ENCODE measurements around the gene PHACTR1. TPM values are rescaled to one million over a fixed set of nuclear protein-coding genes. Genes with fewer than 3 reads are reported as not detected.

The PHACTR1 gene
- polyA plus RNA-seq, 2 of the 4 experiments (the other 2 are of a cell fraction) = not detected

DNA sequence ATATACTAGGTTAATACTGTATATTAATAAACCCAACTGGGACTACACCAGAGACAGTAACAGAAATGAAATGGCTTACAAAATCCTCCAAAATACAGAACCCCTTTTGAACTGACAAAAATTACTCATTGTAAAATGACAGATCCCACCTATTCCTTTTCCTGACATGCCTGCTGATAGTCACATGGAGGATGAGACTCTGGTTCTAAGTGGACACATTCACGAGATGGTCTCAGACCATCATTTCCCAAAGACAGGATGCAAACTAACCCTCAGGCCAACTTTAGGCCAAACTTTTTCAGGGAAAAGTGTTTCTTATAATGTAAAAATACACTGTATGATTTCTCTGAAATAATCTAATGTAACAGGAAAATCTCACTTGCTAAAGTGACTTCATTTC is 589.2 kb downstream of the PHACTR1 start (continued):
- TF ChIP-seq KDM1A (IDR thresholded peaks at IDR 0.05; ENCODE audit: low read depth) (no peak), MAFK (IDR thresholded peaks at IDR 0.05; ENCODE audit: partially characterized antibody) (no peak), RCOR1 (IDR thresholded peaks at IDR 0.05; ENCODE audit: low read depth, low read length) (no peak), ESRRA (IDR thresholded peaks at IDR 0.05; ENCODE audit: borderline replicate concordance, low read length) (no peak), SMC3 (IDR thresholded peaks at IDR 0.05) (no peak)
- TF ChIP-seq, protein P1, sequence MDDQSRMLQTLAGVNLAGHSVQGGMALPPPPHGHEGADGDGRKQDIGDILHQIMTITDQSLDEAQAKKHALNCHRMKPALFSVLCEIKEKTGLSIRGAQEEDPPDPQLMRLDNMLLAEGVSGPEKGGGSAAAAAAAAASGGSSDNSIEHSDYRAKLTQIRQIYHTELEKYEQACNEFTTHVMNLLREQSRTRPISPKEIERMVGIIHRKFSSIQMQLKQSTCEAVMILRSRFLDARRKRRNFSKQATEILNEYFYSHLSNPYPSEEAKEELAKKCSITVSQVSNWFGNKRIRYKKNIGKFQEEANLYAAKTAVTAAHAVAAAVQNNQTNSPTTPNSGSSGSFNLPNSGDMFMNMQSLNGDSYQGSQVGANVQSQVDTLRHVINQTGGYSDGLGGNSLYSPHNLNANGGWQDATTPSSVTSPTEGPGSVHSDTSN (IDR thresholded peaks at IDR 0.05) = no peak

DNA sequence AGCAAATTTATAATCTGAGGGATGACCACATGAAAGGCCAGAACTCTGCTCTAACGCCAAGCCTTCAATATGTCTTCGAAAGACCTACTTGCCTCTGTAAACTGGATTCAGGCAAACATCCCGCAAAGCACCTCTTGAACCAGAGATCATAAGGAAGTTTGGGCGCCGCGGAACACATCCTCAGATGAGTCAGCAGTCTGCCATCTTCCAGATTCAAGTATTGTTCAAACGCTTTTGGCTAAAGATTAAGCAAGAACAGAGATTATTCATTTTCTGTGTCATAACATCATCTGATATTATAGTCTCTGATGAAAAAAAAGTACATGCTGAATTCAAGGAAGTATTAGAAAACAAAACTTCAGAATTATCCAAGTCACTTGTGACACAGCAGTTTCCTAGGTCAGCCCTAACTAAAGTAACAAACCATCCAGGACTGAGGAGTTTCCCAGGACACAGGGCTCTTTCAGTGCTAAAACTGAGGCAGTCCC is 591.0 kb downstream of the PHACTR1 start:
- no peak overlapping the region for H3K4me3 ChIP-seq
- peak overlapping the region; percentile 51 for H3K4me2 ChIP-seq
- no peaks in the 10 kb centered on the region for H3K9me3 ChIP-seq
- POLR2A ChIA-PET = interaction anchor here (0.8 kb wide), 1 partner anchor 21 kb away, joined by 4 read pairs; the partner anchor contains the start of gene TBC1D7
- FAIRE-seq (no peak), ATAC-seq (peak; percentile 51 to 76), DNase-seq (ENCODE audit: low read depth in 1 of 2, low spot score in 1 of 2) (peak; percentile 45 to 87)
- WGBS (ENCODE audit: missing lambda C conversion rate) = 4% methylated on average over 7 of the region's 7 CpGs
- CTCF ChIA-PET = no interaction called here
- peak overlapping the region; percentile 94 to 97 for H3K27ac ChIP-seq
- H3K4me1 ChIP-seq = peaks cover 85% of the 10 kb centered on the region
- no peak for TF ChIP-seq CHD2 (IDR thresholded peaks at IDR 0.05; ENCODE audit: low read length, partially characterized antibody)
- no peak for TF ChIP-seq ZFP36 (IDR thresholded peaks at IDR 0.05; ENCODE audit: borderline replicate concordance, partially characterized antibody)
- TF ChIP-seq GATA3 (IDR thresholded peaks at IDR 0.05; ENCODE audit: borderline replicate concordance) = peak; percentile 40; the same call in 1 of the 2 replicates
- TF ChIP-seq BHLHE40 (IDR thresholded peaks at IDR 0.05; ENCODE audit: low read depth, low read length) = no peak
- TF ChIP-seq FOSL2 (IDR thresholded peaks at IDR 0.05) = peak; percentile 81
- peak; percentile 86 for TF ChIP-seq FOSL2 (CRISPR knock-in tag; IDR thresholded peaks at IDR 0.05)
- no peak for TF ChIP-seq ESRRA (IDR thresholded peaks at IDR 0.05; ENCODE audit: borderline replicate concordance, low read length)
- no peak for TF ChIP-seq EHF (CRISPR knock-in tag; IDR thresholded peaks at IDR 0.05)
- TF ChIP-seq, protein P2, sequence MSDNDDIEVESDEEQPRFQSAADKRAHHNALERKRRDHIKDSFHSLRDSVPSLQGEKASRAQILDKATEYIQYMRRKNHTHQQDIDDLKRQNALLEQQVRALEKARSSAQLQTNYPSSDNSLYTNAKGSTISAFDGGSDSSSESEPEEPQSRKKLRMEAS (IDR thresholded peaks at IDR 0.05) = peak; percentile 68
- TF ChIP-seq JUN (IDR thresholded peaks at IDR 0.05) = peak; percentile 55 to 81; a peak in 2 of 5 replicates
- no peak for TF ChIP-seq MAZ (IDR thresholded peaks at IDR 0.05; ENCODE audit: borderline replicate concordance, low read depth, low read length)
- no peak for TF ChIP-seq EHMT2 (IDR thresholded peaks at IDR 0.05; ENCODE audit: low read depth)
- TF ChIP-seq, protein P3, sequence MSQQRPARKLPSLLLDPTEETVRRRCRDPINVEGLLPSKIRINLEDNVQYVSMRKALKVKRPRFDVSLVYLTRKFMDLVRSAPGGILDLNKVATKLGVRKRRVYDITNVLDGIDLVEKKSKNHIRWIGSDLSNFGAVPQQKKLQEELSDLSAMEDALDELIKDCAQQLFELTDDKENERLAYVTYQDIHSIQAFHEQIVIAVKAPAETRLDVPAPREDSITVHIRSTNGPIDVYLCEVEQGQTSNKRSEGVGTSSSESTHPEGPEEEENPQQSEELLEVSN (IDR thresholded peaks at IDR 0.05; ENCODE audit: borderline replicate concordance, low read depth) = peak; percentile 34; the same call in 1 of the 2 replicates
- no peak for TF ChIP-seq TP53 (CRISPR knock-in tag; IDR thresholded peaks at IDR 0.05)
- TF ChIP-seq, protein P1 (IDR thresholded peaks at IDR 0.05) = no peak
- no peak for TF ChIP-seq RNF2 (IDR thresholded peaks at IDR 0.05; ENCODE audit: borderline replicate concordance, low read depth)
- peak; percentile 92 for TF ChIP-seq JUNB (IDR thresholded peaks at IDR 0.05)
- TF ChIP-seq EP300 (IDR thresholded peaks at IDR 0.05) = peak; percentile 81 to 85; a peak in 3 of 5 replicates
- no peak for TF ChIP-seq HEYL (CRISPR knock-in tag; IDR thresholded peaks at IDR 0.05)
- peak; percentile 85 to 86 for TF ChIP-seq CEBPB (IDR thresholded peaks at IDR 0.05)
- TF ChIP-seq, protein P4, sequence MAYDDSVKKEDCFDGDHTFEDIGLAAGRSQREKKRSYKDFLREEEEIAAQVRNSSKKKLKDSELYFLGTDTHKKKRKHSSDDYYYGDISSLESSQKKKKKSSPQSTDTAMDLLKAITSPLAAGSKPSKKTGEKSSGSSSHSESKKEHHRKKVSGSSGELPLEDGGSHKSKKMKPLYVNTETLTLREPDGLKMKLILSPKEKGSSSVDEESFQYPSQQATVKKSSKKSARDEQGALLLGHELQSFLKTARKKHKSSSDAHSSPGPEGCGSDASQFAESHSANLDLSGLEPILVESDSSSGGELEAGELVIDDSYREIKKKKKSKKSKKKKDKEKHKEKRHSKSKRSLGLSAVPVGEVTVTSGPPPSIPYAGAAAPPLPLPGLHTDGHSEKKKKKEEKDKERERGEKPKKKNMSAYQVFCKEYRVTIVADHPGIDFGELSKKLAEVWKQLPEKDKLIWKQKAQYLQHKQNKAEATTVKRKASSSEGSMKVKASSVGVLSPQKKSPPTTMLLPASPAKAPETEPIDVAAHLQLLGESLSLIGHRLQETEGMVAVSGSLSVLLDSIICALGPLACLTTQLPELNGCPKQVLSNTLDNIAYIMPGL (CRISPR knock-in tag; IDR thresholded peaks at IDR 0.05; ENCODE audit: borderline replicate concordance) = no peak
- TF ChIP-seq, protein P5, sequence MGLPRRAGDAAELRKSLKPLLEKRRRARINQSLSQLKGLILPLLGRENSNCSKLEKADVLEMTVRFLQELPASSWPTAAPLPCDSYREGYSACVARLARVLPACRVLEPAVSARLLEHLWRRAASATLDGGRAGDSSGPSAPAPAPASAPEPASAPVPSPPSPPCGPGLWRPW (IDR thresholded peaks at IDR 0.05) = peak; percentile 46; the same call in 1 of the 2 replicates
- TF ChIP-seq, protein P6, sequence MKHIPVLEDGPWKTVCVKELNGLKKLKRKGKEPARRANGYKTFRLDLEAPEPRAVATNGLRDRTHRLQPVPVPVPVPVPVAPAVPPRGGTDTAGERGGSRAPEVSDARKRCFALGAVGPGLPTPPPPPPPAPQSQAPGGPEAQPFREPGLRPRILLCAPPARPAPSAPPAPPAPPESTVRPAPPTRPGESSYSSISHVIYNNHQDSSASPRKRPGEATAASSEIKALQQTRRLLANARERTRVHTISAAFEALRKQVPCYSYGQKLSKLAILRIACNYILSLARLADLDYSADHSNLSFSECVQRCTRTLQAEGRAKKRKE (CRISPR knock-in tag; IDR thresholded peaks at IDR 0.05; ENCODE audit: low read depth) = no peak
- TF ChIP-seq PHF8 (IDR thresholded peaks at IDR 0.05; ENCODE audit: borderline replicate concordance, low read depth) = no peak
- TF ChIP-seq KDM1A (IDR thresholded peaks at IDR 0.05; ENCODE audit: low read depth) = no peak
- TF ChIP-seq RCOR1 (IDR thresholded peaks at IDR 0.05; ENCODE audit: low read depth, low read length) = no peak
- TF ChIP-seq HOXB13 (CRISPR knock-in tag; IDR thresholded peaks at IDR 0.05; ENCODE audit: low read depth) = peak; percentile 45; the same call in 1 of the 2 replicates
- peak; percentile 96 for TF ChIP-seq MAFK (IDR thresholded peaks at IDR 0.05; ENCODE audit: partially characterized antibody)
- TF ChIP-seq, protein P7, sequence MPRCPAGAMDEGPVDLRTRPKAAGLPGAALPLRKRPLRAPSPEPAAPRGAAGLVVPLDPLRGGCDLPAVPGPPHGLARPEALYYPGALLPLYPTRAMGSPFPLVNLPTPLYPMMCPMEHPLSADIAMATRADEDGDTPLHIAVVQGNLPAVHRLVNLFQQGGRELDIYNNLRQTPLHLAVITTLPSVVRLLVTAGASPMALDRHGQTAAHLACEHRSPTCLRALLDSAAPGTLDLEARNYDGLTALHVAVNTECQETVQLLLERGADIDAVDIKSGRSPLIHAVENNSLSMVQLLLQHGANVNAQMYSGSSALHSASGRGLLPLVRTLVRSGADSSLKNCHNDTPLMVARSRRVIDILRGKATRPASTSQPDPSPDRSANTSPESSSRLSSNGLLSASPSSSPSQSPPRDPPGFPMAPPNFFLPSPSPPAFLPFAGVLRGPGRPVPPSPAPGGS (IDR thresholded peaks at IDR 0.05) = 0 out of 3 replicates have a peak, but pooled peaks have one; percentile 45
- no peak for TF ChIP-seq RAD21 (conservative IDR thresholded peaks at IDR 0.05 in 1 of 2, IDR thresholded peaks at IDR 0.05 in 1 of 2)

All from A549 (cell line).